NCI-H2107 treated with DMSO at 0.1 percent for 48 hours (cell line): ENCODE results near the gene ATP11A.
"Not testable (repeated sequence)": the region's sequence is repeated elsewhere in the genome, so short reads cannot be mapped to it uniquely, and the experiment has no call there.

Experiments
- DNase-seq: peaks from one replicate; lab custom pipeline; 2025; ENCODE audit not compliant: unreplicated experiment; lab: John Stamatoyannopoulos, UW

ATP11A gene

DNA sequence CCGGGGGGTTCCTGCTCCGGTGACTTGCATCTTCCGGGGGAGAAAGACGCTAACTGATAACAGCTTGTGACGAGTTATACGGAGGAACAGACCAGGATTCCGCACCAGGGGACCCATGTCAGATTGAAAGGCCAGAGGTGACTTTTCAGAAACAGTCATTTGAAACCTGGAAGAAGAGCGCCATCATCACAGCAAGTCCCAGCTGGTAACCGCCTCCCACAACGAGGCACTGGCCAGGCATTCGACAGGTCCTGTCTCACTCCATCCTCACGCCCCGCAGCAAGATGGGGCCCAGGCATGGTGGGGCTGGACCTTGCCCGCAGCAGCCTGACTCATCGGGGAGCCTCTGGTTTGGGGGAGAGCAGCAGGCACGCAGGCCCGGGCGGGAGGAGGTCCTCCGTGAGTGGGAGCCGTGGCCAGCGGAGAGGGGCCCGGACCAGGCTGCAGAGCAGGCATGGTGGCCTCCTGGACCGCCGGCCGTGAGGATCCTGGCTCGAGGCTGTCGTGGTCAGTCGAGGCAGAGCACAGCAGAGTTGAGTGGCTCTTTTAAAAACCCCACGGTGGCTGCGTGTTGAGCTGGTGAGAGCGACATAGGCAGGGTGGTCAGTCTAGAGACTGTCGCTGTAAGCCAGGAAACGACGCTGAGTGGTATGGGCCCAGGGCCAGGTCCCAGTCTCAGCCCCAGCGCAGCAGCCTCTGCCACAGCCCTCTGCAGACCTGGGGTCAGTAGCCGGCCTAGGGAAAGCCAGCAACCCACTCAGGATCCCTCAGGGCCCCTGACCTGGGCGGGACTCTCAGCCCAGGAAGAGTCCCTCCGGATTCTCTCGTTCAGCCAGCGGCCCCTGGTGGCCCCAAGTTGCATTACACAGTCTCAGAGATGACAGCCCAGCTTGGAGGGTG, 184.3 kb downstream of the ATP11A start:
- DNase-seq, result no peak

GRCh38 chr13:112874751-112875300, 185.0 kb downstream of the ATP11A start:
- DNase-seq, result no peak

GRCh38 chr13:112875627-112876026, 185.8 kb downstream of the ATP11A start:
- DNase-seq, result no peak

GRCh38 chr13:112876305-112877000, 186.6 kb downstream of the ATP11A start:
- no peak for DNase-seq

GRCh38 chr13:112877066-112877465, 187.2 kb downstream of the ATP11A start:
- no peak for DNase-seq

DNA sequence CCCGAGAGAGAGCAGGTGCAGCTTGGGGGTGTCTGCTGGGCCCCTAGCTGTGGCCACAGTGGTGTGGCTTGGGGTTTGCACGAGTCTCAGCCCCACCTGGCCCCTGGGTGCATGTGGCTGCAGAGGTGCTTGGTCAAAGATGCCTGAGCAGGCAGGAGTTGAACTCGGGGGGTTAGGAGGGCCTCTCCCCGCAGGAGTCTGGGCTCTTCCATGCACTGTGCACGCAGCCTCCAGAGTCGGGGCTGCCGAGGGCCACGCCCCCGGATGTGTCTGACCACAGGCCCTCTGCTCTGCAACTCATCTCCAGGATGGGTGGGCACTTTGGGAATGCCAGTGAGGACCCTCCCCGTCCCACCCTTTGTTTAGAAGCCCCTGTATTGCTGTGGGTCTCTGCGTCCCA, 187.7 kb downstream of the ATP11A start:
- no peak for DNase-seq

GRCh38 chr13:112877976-112878955, 188.4 kb downstream of the ATP11A start:
- no peak for DNase-seq

GRCh38 chr13:112879283-112879833, 189.5 kb downstream of the ATP11A start:
- DNase-seq, result no peak

- no peak for DNase-seq
These were observed 190.4 kb downstream of the ATP11A start for GRCh38 chr13:112880221-112880641.

DNA sequence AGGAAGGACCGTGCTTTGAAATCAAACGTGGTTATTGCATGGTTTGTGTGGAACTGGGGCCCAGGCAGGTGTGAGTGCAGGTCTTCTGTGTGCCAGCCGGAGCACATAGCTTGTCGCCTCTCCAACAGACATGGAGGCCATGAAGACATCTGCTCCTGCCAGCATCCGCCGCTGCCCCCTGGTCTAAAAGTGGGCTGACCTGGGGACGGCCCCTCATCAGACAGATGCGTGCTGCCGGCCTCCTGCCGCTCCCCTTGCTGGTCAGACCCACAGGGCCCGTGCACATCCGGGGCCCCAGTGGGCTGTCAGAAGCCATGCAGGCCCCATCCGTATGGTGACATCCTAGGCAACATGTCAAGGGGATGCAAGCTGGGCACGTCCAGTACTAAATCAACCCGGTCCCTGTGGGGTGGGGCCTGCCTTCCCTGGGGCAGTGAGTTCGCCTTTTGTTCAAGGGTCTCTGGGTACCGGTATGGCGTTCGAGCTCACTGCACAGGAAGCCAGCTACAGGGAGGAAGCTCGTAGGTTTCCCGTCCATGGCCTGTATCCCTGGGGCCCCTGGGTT, 191.2 kb downstream of the ATP11A start:
- no peak for DNase-seq

DNA sequence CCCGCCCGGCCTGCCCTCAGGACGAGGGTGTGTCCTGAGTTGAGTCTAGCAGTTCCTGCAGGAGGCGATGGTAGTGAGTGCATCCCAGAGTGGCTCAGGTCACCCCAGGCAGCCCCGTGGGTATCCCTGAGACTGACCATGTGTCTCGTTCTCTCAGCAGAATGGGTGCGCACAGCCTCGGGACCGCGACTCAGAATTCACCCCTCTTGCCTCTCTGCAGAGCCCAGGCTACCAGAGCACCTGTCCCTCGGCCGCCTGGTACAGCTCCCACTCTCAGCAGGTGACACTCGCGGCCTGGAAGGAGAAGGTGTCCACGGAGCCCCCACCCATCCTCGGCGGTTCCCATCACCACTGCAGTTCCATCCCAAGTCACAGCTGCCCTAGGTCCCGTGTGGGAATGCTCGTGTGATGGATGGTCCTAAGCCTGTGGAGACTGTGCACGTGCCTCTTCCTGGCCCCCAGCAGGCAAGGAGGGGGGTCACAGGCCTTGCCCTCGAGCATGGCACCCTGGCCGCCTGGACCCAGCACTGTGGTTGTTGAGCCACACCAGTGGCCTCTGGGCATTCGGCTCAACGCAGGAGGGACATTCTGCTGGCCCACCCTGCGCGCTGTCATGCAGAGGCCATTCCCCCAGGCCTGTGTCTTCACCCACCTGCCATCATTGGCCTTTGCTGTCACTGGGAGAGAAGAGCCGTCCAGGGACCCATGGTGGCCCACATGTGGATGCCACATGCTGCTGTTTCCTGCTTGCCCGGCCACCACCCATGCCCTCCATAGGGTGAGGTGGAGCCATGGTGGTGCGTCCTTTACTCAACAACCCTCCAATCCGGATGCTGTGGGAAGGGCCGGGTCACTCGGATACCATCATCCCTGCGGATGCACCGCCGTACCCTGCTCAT, 192.1 kb downstream of the ATP11A start:
- no peak for DNase-seq

- DNase-seq, result no peak
These were observed 192.8 kb downstream of the ATP11A start for GRCh38 chr13:112882555-112883024.

- DNase-seq, result no peak
These were observed 193.6 kb downstream of the ATP11A start for GRCh38 chr13:112883241-112883945.

DNA sequence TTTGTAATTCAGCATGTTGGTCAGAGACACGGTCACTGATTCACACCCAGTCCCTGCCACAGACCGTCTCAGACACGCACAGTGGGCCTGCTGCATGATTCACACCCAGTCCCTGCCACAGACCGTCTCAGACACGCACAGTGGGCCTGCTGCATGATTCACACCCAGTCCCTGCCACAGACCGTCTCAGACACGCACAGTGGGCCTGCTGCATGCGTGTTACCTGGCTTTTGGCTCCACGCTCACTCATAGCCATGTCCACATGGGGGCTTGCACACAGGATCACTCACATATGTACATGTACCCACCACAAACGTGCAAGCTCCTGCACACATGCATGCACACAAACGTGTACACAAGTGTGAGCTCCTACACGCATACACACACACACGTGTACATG, 194.9 kb downstream of the ATP11A start:
- DNase-seq, result not testable (repeated sequence)

DNA sequence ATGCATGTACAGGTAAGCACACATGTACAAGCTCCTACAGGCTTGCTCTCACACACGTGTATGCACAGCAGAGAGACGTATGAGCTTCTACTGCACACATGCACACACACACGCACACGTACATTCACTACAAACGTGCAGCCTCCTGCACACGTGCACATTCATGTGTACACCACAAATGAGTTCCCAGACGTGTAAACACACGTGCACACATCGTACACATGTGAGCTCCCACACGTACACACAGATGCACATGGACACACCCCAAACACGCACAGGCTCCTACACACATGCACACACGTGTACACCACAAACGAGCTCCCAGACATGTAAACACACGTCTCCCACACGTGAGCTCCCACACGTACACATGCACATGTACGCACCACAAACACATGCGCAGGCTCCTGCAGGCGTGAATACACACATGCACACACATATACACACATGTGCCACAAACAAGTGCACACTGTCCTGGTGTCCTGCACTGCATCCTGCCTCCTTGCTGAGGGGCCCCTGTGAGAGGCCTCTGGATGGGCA, 195.5 kb downstream of the ATP11A start:
- no peak for DNase-seq

- peak; percentile 72 for DNase-seq
These were observed 196.0 kb downstream of the ATP11A start for GRCh38 chr13:112885782-112886268.

DNA sequence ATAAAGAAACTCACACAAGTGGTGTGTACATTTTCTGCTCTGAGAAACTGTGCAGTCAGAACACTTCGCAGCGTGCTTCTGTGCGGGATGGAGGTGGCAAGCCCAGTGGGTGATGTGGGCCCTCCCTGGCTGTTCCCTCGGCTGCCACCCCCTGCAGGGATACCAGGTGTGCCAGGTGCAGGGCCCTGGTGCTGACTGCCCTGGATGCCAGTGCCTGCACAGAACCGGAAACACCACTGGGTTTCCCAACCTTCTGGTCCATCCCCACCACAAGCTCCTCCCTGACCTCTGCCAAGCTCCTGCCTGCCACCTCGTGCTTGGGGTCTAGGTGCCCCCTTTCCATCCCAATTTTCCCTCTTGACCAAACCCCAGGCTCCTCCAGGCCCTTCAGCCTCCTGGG, 197.3 kb downstream of the ATP11A start:
- peak; percentile 54 for DNase-seq

DNA sequence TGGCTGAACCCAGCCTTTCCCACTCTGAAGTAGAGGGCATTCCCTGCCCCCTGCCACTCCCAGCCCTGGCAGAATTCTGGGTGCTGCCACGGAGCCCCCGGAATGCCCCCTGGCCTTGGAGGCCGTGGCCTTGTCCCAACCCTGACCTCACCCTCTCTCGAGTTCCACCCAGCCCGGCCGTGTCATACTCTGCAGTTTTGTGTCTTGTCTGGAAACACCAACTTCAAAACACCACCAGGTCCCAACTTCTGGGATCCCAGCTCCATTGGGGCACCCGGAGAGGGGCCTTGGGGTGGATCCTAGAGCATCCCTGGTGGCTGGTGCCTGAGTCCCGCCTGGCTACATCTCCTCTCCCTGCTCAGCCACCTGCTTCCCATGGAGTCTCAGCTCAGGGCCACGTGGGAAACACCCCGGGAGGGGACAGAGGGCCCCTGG, 197.7 kb downstream of the ATP11A start:
- no peak for DNase-seq
